ENCODE results near the gene SELENOS. TPM values are rescaled to one million over a fixed set of nuclear protein-coding genes. Genes with fewer than 3 reads are reported as not detected.
A peak's percentile ranks its signal among the peaks of the same experiment; 100 is the strongest.

SELENOS gene
- total and polyA plus RNA-seq, 12 donors = 28.4 to 192 (median 43.2) TPM

DNA sequence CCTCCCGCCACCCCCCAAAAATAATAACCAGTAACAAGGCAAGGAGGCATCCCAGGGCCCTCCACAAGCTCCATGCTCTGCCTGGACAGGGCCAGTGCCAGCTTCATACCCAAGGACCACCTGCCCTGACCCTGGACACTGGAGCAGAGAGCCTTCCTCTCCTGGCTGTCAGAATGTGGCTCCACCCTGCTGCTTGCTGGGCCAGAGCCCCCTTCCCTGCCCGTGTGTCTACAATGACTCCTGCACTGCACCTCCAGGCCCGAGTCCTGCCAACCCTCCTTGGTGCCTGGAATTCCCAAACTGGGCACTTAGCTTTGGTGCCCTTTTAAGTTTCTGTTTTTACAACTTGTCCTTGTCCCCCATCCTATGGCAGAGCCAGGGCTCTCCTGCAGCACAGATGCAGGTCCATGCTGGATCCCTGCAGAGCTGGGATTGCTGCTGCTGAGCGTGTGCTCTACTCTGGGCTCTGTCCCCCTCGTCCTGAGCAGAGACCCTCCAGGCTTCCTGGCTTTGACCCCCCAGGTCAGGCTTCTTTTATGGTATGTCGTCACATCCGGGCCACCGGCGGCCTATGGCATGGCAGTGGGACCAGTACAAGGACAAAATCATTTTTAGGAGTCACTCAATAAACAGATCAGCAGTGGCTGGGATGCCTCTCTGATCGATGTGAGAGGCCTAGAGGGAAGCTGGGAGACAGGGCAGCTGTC is 29.2 kb upstream of the SELENOS start:
- TF ChIP-seq, protein P1, sequence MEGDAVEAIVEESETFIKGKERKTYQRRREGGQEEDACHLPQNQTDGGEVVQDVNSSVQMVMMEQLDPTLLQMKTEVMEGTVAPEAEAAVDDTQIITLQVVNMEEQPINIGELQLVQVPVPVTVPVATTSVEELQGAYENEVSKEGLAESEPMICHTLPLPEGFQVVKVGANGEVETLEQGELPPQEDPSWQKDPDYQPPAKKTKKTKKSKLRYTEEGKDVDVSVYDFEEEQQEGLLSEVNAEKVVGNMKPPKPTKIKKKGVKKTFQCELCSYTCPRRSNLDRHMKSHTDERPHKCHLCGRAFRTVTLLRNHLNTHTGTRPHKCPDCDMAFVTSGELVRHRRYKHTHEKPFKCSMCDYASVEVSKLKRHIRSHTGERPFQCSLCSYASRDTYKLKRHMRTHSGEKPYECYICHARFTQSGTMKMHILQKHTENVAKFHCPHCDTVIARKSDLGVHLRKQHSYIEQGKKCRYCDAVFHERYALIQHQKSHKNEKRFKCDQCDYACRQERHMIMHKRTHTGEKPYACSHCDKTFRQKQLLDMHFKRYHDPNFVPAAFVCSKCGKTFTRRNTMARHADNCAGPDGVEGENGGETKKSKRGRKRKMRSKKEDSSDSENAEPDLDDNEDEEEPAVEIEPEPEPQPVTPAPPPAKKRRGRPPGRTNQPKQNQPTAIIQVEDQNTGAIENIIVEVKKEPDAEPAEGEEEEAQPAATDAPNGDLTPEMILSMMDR (IDR thresholded peaks at IDR 0.05) = no peak
- Histone ChIP-seq H3K27me3 (no peaks in the 10 kb centered on the region), H3K4me3 (no peak overlapping the region), H3K27ac (no peak overlapping the region), H3K4me1 (no peaks in the 10 kb centered on the region), H3K9me3 (no peaks in the 10 kb centered on the region), H3K36me3 (peaks cover 0 to 10% (median 0%) of the 10 kb centered on the region in 9 donors)
- intact Hi-C loops (cut with DNase I) = loop anchor here in 2 of 10 donors (10.0 kb wide), 2 partner anchors 188 to 198 kb away; no protein-coding TSS in a partner anchor
- DNase-seq (no peak), ATAC-seq (no peak)
- WGBS, 2 donors = 77 to 78% methylated on average over 10 of the region's 10 CpGs

GRCh38 chr15:101305820-101306255 is 28.6 kb upstream of the SELENOS start:
- Histone ChIP-seq H3K4me1 (peaks cover 0 to under 1% (median 0%) of the 10 kb centered on the region in 9 donors), H3K36me3 (peaks cover 0 to 10% (median 0%) of the 10 kb centered on the region in 9 donors), H3K27ac (no peak overlapping the region), H3K27me3 (no peaks in the 10 kb centered on the region), H3K4me3 (no peak overlapping the region), H3K9me3 (no peaks in the 10 kb centered on the region)
- intact Hi-C loops (cut with DNase I) = loop anchor here in 2 of 10 donors (10.0 kb wide), 2 partner anchors 189 to 199 kb away; no protein-coding TSS in a partner anchor
- TF ChIP-seq, protein P1 (IDR thresholded peaks at IDR 0.05) = no peak
- no peak for ATAC-seq
- WGBS, 2 donors = 80 to 87% methylated on average over 8 of the region's 8 CpGs
- no peak for DNase-seq

DNA sequence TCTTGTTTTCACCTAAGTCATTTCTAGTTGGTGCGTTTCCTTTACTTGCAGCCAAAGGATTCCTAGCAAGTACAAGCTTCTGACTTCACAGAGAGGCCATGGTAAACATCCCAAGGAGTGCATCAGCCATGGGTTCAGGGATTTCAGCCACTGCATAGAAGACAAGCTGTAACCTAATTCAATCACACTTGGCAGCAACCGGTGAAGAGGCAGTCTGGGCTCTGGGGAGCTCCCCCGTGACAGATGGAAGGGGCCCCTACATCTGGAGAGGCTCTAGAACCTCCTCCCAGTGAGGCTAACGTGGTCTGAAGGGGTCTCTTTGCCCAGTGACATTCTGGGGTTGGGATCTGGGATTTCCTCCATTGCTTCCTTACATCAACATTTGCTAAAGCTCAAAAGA is 26.1 kb upstream of the SELENOS start:
- peaks cover 0 to 10% (median 0%) of the 10 kb centered on the region in 9 donors for H3K36me3 ChIP-seq
- WGBS, 2 donors = 70 to 71% methylated on average over 4 of the region's 4 CpGs
- no peaks in the 10 kb centered on the region for H3K9me3 ChIP-seq
- intact Hi-C loops (cut with DNase I) = loop anchor here in 8 of 10 donors (5.0 to 10.0 kb wide), 6 partner anchors 189 to 339 kb away; no protein-coding TSS in a partner anchor
- no peak overlapping the region for H3K27ac ChIP-seq
- H3K27me3 ChIP-seq = no peaks in the 10 kb centered on the region
- no peak overlapping the region for H3K4me3 ChIP-seq
- peaks cover 0 to 6% (median 0%) of the 10 kb centered on the region in 9 donors for H3K4me1 ChIP-seq
- ATAC-seq (no peak), DNase-seq (no peak)
- TF ChIP-seq, protein P1 (IDR thresholded peaks at IDR 0.05) = no peak

DNA sequence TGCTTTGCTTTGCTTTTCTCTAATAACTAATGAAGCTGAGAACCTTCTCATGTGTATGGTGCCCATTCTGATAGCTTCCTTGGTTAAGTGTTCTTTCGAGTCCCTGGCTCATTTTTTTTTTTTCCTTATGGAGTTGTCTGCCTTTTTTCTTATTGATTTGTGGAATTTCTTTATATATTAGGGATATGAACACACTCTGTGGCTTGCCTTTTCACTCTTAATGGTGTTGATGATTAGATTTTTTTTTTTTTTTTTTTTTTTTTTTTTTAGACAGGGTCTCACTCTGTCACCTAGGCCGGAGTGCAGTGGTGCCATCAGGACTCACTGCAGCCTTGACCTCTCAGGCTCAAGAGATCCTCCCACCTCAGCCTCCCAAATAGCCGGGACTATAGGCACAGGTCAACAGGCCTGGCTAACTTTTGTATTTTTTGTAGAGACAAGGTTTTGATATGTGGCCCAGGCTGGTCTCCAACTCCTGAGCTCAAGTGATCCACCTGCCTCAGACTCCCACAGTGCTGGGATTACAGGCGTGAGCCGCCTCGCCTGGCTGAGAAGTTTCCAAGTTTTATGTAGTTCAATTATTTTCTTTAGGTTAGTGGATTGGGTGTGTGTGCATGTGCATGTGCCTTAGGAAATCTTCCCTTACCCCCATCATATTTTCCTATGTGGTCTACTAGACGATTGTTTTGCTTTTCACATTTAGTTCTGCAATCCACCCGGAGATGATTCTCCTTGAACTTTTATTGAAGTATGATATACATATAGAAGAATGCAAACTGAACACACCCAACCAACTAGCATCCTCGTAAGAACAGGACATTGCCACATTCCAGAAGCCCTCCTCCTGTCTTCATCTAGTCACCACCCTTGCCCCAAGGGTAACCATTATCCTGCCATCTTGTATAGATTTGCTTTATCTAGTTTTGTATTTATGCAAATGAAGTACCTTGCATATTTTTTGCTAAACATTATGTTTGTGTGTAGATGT is 19.4 kb upstream of the SELENOS start:
- Histone ChIP-seq H3K4me3 (peak overlapping the region in 2 of 10 donors; percentile 84 to 95), H3K27me3 (no peaks in the 10 kb centered on the region), H3K27ac (no peak overlapping the region), H3K36me3 (peaks cover 0 to 11% (median 0%) of the 10 kb centered on the region in 9 donors), H3K9me3 (no peaks in the 10 kb centered on the region), H3K4me1 (peaks cover 0 to 41% (median 33%) of the 10 kb centered on the region in 9 donors)
- TF ChIP-seq, protein P1 (IDR thresholded peaks at IDR 0.05) = no peak
- DNase-seq (no peak), ATAC-seq (no peak)
- WGBS, 2 donors = 90 to 92% methylated on average over 9 of the region's 9 CpGs
- intact Hi-C loops (cut with DNase I) = loop anchor here in 6 of 10 donors (5.0 to 10.0 kb wide), 5 partner anchors 68 to 356 kb away; partner anchors contain the start of gene TM2D3 (in 2 of the 6)
